H1 (cell line): Measurements from ENCODE around the gene DNAJC10. TPM values are rescaled to one million over a fixed set of nuclear protein-coding genes. Genes with fewer than 3 reads are reported as not detected.

ENCODE experiments used
- CTCF ChIA-PET: fragments of 300-600 bp; sonication (Branson Sonifier 250); formaldehyde crosslinking; loops from one replicate; lab custom pipeline; 2021; ENCODE audit not compliant: partially characterized antibody; lab: Charles Lee
- POLR2A ChIA-PET: fragments of 300-600 bp; sonication (Branson Sonifier 250); formaldehyde crosslinking; loops from one replicate; lab custom pipeline; 2021; ENCODE audit warnings: inconsistent platforms; ENCODE audit not compliant: partially characterized antibody; lab: Charles Lee
- DNase-seq, 2 experiments: peaks; one replicate each; pipeline versions ENCODE4 v3.0.0 to v3.0.0-alpha.2; 2010 to 2022; ENCODE audit warnings: low spot score in 2 of 2, low read depth in 1 of 2, mixed read lengths in 1 of 2
- FAIRE-seq: peaks from 2 replicates; lab custom pipeline; 2011; peaks lifted over from hg19 to GRCh38; lab: Jason Lieb, UNC
- H2AFZ ChIP-seq: 2 replicates; pipeline ENCODE4 v1.8.1; 2012; ENCODE audit warnings: low read length, inconsistent platforms
- H2AK5ac ChIP-seq: 2 replicates; pipeline ENCODE4 v1.6.1; 2013; ENCODE audit warnings: low read depth, low read length
- H2BK120ac ChIP-seq: replicated peaks from 2 replicates; pipeline ENCODE3; 2013; ENCODE audit warnings: low read depth, low read length, inconsistent platforms
- H2BK12ac ChIP-seq: 2 replicates; pipeline ENCODE4 v1.6.1; 2013; ENCODE audit warnings: low read depth, low read length
- H2BK15ac ChIP-seq: 2 replicates; pipeline ENCODE4 v1.6.1; 2013; ENCODE audit warnings: low read length
- H2BK20ac ChIP-seq: 2 replicates; pipeline ENCODE4 v1.6.1; 2013; ENCODE audit warnings: low read length
- H2BK5ac ChIP-seq: 2 replicates; pipeline ENCODE4 v1.6.1; 2013; ENCODE audit warnings: low read depth, low read length
- H3K14ac ChIP-seq: 2 replicates; pipeline ENCODE4 v1.6.1; 2013; ENCODE audit warnings: inconsistent platforms; ENCODE audit not compliant: insufficient read length
- H3K18ac ChIP-seq: 2 replicates; pipeline ENCODE4 v1.6.1; 2013; ENCODE audit warnings: low read length; ENCODE audit errors: extremely low read depth
- H3K23ac ChIP-seq: 2 replicates; pipeline ENCODE4 v1.6.1; 2013; ENCODE audit warnings: inconsistent platforms; ENCODE audit not compliant: insufficient read length
- H3K23me2 ChIP-seq: 2 replicates; pipeline ENCODE4 v1.6.1; 2013; ENCODE audit warnings: low read depth, low read length
- H3K27ac ChIP-seq: 2 replicates; pipeline ENCODE4 v1.6.1; 2011; ENCODE audit warnings: low read depth, low read length, inconsistent platforms
- H3K27me3 ChIP-seq, 4 experiments: replicated peaks in 1 of 4; 1 replicate in 1 of 4; 2 replicates in 3 of 4; pipeline versions ENCODE4 v1.6.1 to v1.8.1; 2011 to 2013; ENCODE audit warnings: low read length in 3 of 4, mild to moderate bottlenecking in 3 of 4, inconsistent platforms in 2 of 4, mixed read lengths in 2 of 4, moderate library complexity in 1 of 4; ENCODE audit not compliant: control insufficient read depth in 3 of 4, insufficient read depth in 3 of 4; ENCODE audit errors: extremely low read depth in 1 of 4
- H3K36me3 ChIP-seq, 4 experiments: 2 replicates each; pipeline versions ENCODE4 v1.6.1 to v1.8.1; 2011 to 2013; ENCODE audit warnings: mild to moderate bottlenecking in 4 of 4, low read length in 3 of 4, moderate library complexity in 2 of 4, control low read depth in 1 of 4, inconsistent platforms in 1 of 4; ENCODE audit not compliant: insufficient read depth in 4 of 4, control insufficient read depth in 2 of 4
- H3K4ac ChIP-seq: replicated peaks from 2 replicates; pipeline ENCODE3; 2013; ENCODE audit warnings: low read length, low read depth, mixed read lengths, inconsistent platforms; ENCODE audit not compliant: insufficient read length
- H3K4me1 ChIP-seq, 4 experiments: replicated peaks in 1 of 4; 1 replicate in 1 of 4; 2 replicates in 3 of 4; pipeline versions ENCODE4 v1.6.1 to v1.8.1; 2011 to 2013; ENCODE audit warnings: low read length in 3 of 4, inconsistent platforms in 2 of 4, mixed read lengths in 1 of 4; ENCODE audit not compliant: insufficient read depth in 4 of 4, control insufficient read depth in 3 of 4
- H3K4me2 ChIP-seq, 2 experiments: 2 replicates each; pipeline versions ENCODE4 v1.6.1 to v1.8.1; 2011 to 2013; ENCODE audit warnings: low read depth in 2 of 2, low read length in 2 of 2, control low read depth in 1 of 2, inconsistent platforms in 1 of 2, mild to moderate bottlenecking in 1 of 2; ENCODE audit not compliant: insufficient read depth in 1 of 2
- H3K4me3 ChIP-seq, 4 experiments: fragments of 200-600, 300-600 bp in 1 of 4; sonication (generic), shearing (Covaris generic), sonication (Bioruptor Twin) in 1 of 4; 2 replicates each; pipeline versions ENCODE4 v1.5.1 to v1.8.1; 2011 to 2016; ENCODE audit warnings: low read length in 4 of 4, low read depth in 3 of 4, control low read depth in 2 of 4, inconsistent platforms in 2 of 4, mild to moderate bottlenecking in 2 of 4, mixed read lengths in 1 of 4, moderate library complexity in 1 of 4; ENCODE audit not compliant: insufficient read depth in 2 of 4; ENCODE audit errors: extremely low read depth in 1 of 4
- H3K56ac ChIP-seq: replicated peaks from 2 replicates; pipeline ENCODE3; 2013; ENCODE audit warnings: low read depth, mild to moderate bottlenecking, mixed read lengths, low read length, inconsistent platforms; ENCODE audit not compliant: insufficient read length
- H3K79me1 ChIP-seq: 2 replicates; pipeline ENCODE4 v1.6.1; 2013; ENCODE audit warnings: low read depth, low read length, control low read depth
- H3K79me2 ChIP-seq, 2 experiments: 2 replicates each; pipeline versions ENCODE4 v1.6.1 to v1.8.1; 2012 to 2013; ENCODE audit warnings: low read length in 2 of 2, mild to moderate bottlenecking in 2 of 2, inconsistent platforms in 1 of 2; ENCODE audit not compliant: insufficient read depth in 2 of 2, control insufficient read depth in 1 of 2
- H3K9ac ChIP-seq, 4 experiments: replicated peaks in 1 of 4; 1 replicate in 1 of 4; 2 replicates in 3 of 4; pipeline versions ENCODE4 v1.6.1 to v1.8.1; 2011 to 2013; ENCODE audit warnings: low read depth in 3 of 4, low read length in 3 of 4, control low read depth in 2 of 4, mild to moderate bottlenecking in 2 of 4, moderate library complexity in 2 of 4, inconsistent platforms in 1 of 4; ENCODE audit errors: extremely low read depth in 1 of 4
- H3K9me3 ChIP-seq, 2 experiments: 2 replicates each; pipeline versions ENCODE4 v1.6.1 to v1.8.1; 2012 to 2013; ENCODE audit warnings: mild to moderate bottlenecking in 2 of 2, moderate library complexity in 2 of 2, control low read depth in 1 of 2, inconsistent platforms in 1 of 2, low read depth in 1 of 2, low read length in 1 of 2, mixed read lengths in 1 of 2; ENCODE audit not compliant: insufficient read depth in 2 of 2
- H4K20me1 ChIP-seq, 2 experiments: replicated peaks in 1 of 2; 2 replicates each; pipeline versions ENCODE3 to v1.8.1; 2011 to 2013; ENCODE audit warnings: inconsistent platforms in 2 of 2, low read length in 2 of 2, mild to moderate bottlenecking in 1 of 2; ENCODE audit not compliant: insufficient read depth in 2 of 2, control insufficient read depth in 1 of 2
- H4K5ac ChIP-seq: 2 replicates; pipeline ENCODE4 v1.6.1; 2013; ENCODE audit warnings: low read length, low read depth, mixed read lengths, inconsistent platforms; ENCODE audit not compliant: insufficient read length
- H4K8ac ChIP-seq: 2 replicates; pipeline ENCODE4 v1.8.0; 2013; ENCODE audit warnings: mild to moderate bottlenecking, moderate library complexity, low read length, inconsistent platforms; ENCODE audit not compliant: insufficient read depth; ENCODE audit errors: extremely low read depth
- H4K91ac ChIP-seq: replicated peaks from 2 replicates; pipeline ENCODE3; 2013; ENCODE audit warnings: low read length, mixed read lengths, inconsistent platforms; ENCODE audit not compliant: insufficient read length
- CBX5 ChIP-seq: fragments of 300-800, 300-1000 bp; sonication (generic); IDR thresholded peaks from 2 replicates; pipeline ENCODE4 v1.7.1; 2016; ENCODE audit warnings: antibody characterized with exemption, low read length, low read depth
- CREB1 ChIP-seq: IDR thresholded peaks from 2 replicates; pipeline ENCODE4 v1.6.1; 2012; ENCODE audit warnings: inconsistent platforms
- CTBP2 ChIP-seq: IDR thresholded peaks from 2 replicates; pipeline ENCODE4 v1.7.0; 2011; ENCODE audit warnings: borderline replicate concordance, mild to moderate bottlenecking, moderate library complexity, mixed read lengths, low read length; ENCODE audit not compliant: insufficient read depth, insufficient read length
- GABPA ChIP-seq: IDR thresholded peaks from 2 replicates; pipeline ENCODE4 v1.6.1; 2011; ENCODE audit warnings: mild to moderate bottlenecking, low read length, moderate library complexity, borderline replicate concordance; ENCODE audit not compliant: insufficient read depth
- NANOG ChIP-seq: IDR thresholded peaks from 2 replicates; pipeline ENCODE4 v1.6.1; 2011; ENCODE audit warnings: low read length, low read depth, mild to moderate bottlenecking, inconsistent platforms; ENCODE audit not compliant: insufficient read depth, poor library complexity, severe bottlenecking
- RBBP5 ChIP-seq: IDR thresholded peaks from 2 replicates; pipeline ENCODE4 v1.7.1; 2012; ENCODE audit warnings: low read depth, mild to moderate bottlenecking, inconsistent platforms, low read length, moderate library complexity, borderline replicate concordance
- RFX5 ChIP-seq: IDR thresholded peaks from 2 replicates; pipeline ENCODE4 v1.6.1; 2011; ENCODE audit warnings: low read depth, low read length, improper control_type of control experiment, borderline replicate concordance
- RXRA ChIP-seq: IDR thresholded peaks from 2 replicates; pipeline ENCODE4 v1.6.1; 2011; ENCODE audit warnings: low read depth, mild to moderate bottlenecking, low read length, moderate library complexity; ENCODE audit not compliant: insufficient read depth
- SAP30 ChIP-seq: fragments of 300-600 bp; sonication (generic); IDR thresholded peaks from 2 replicates; pipeline ENCODE4 v1.7.1; 2012; ENCODE audit warnings: low read length, moderate library complexity, mild to moderate bottlenecking, inconsistent platforms; ENCODE audit not compliant: insufficient read depth, insufficient replicate concordance
- SIX5 ChIP-seq: IDR thresholded peaks from 2 replicates; pipeline ENCODE4 v1.6.1; 2011; ENCODE audit warnings: mild to moderate bottlenecking, low read depth, low read length
- SRF ChIP-seq: IDR thresholded peaks from 2 replicates; pipeline ENCODE4 v1.6.1; 2011; ENCODE audit warnings: mild to moderate bottlenecking, low read depth, low read length, moderate library complexity
- WGBS, 2 experiments: shearing (Covaris generic) in 1 of 2; methylation state at CpG; one replicate each; pipeline versions ENCODE4 v1.1.6 to v1.1.7; 2013 to 2015; ENCODE audit warnings: low lambda C conversion rate in 2 of 2, mixed read lengths in 2 of 2, inconsistent platforms in 1 of 2, low coverage in 1 of 2, missing lambda C conversion rate in 1 of 2; ENCODE audit not compliant: insufficient replicate concordance in 2 of 2, insufficient coverage in 1 of 2, insufficient read length in 1 of 2; ENCODE audit errors: extremely low coverage in 1 of 2, missing lambda C conversion rate in 1 of 2; 5-methylcytosine and 5-hydroxymethylcytosine counted together
- polyA plus RNA-seq, 7 experiments: library from polyadenylated mRNA; depleted of rRNA in 3 of 7; stranded (reverse) in 5 of 7; unstranded in 2 of 7; fragments of >200 nt in 5 of 7; fragments of 200-250 nt in 2 of 7; gene quantifications; 1 replicate in 5 of 7; 2 replicates in 1 of 7; 4 replicates in 1 of 7; pipeline versions ENCODE4 v1.2.1 to v1.2.3, GENCODE V29; 2011 to 2013; ENCODE audit warnings: missing spikeins in 2 of 7, mixed read lengths in 2 of 7
- total RNA-seq: library from RNA; stranded (reverse); fragmentation: NEBNext Ultra II Directional; extraction: Animal tissue kit (Norgen Biotek cat#: 25700); gene quantifications from 2 replicates; pipeline ENCODE4 v1.2.1, GENCODE V29; 2021

DNAJC10 gene
- total and polyA plus RNA-seq, 2 of the 8 experiments (the other 6 are each of a cell fraction or from before 2014, with no cell fraction given), result 23.2 to 121 TPM

DNA sequence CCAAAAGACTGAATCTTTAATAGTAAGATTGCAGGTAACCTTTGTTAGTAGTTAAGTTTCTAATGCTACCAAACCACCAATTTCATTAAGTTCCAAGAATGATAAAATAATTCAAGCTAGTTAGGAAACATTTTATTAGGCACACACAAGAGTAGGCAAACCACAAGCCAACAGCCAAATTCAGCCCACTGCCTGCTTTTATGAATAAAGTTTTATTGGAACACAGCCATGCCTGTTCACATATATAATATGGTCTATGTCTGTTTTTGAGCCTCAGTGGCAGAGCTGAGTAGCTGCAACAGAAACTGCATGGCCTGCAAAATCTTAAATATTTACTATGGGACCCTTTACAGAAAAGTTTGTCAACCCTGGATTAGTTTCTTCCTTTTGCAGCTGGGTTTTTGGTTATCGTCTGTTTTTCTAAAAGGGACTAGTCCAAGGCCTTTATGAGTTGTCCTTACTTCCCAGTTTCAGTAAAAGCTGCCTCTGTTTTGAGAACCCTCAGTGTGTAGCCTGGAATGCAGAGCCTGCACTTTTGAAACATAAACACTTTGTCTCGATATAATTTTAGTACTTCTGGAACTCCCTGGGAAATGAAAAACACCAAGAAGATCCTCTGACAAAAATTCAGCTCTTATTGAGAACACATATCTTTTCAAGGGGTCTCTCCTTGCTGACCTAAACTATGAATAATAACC, 111.3 kb downstream of the DNAJC10 start:
- H3K14ac ChIP-seq, result no peak overlapping the region
- peak overlapping the region; percentile 94; the same call in 1 of the 2 replicates for H2AFZ ChIP-seq
- no peak for TF ChIP-seq SIX5
- TF ChIP-seq RXRA, result no peak
- no peak for TF ChIP-seq SAP30
- TF ChIP-seq GABPA, result no peak
- no peak for TF ChIP-seq RBBP5
- TF ChIP-seq NANOG, result no peak
- TF ChIP-seq RFX5, result no peak
- TF ChIP-seq CREB1, result no peak
- TF ChIP-seq CBX5, result no peak
- TF ChIP-seq CTBP2, result no peak
- TF ChIP-seq SRF, result no peak
- H2BK20ac ChIP-seq, result no peak overlapping the region
- no peak for FAIRE-seq
- no peaks in the 10 kb centered on the region; a peak in 1 of 8 replicates for H3K36me3 ChIP-seq
- H4K20me1 ChIP-seq, result no peaks in the 10 kb centered on the region
- H4K8ac ChIP-seq, result no peak overlapping the region
- no peak overlapping the region for H4K91ac ChIP-seq
- H3K27ac ChIP-seq, result no peak overlapping the region
- H3K4me3 ChIP-seq, result no peak overlapping the region
- no peak overlapping the region for H2BK12ac ChIP-seq
- H3K79me1 ChIP-seq, result no peaks in the 10 kb centered on the region
- 84% methylated on average over 2 of the region's 2 CpGs; no CpG with 5 or more reads in 1 of the 2 experiments for WGBS, 2 experiments
- H3K27me3 ChIP-seq, result no peaks in the 10 kb centered on the region
- no peaks in the 10 kb centered on the region for H3K9me3 ChIP-seq
- H3K23me2 ChIP-seq, result no peaks in the 10 kb centered on the region
- H3K79me2 ChIP-seq, result no peaks in the 10 kb centered on the region
- H2AK5ac ChIP-seq, result no peak overlapping the region
- H2BK120ac ChIP-seq, result no peak overlapping the region
- H3K4ac ChIP-seq, result no peak overlapping the region
- no peak overlapping the region for H4K5ac ChIP-seq
- H3K18ac ChIP-seq, result no peak overlapping the region
- DNase-seq, result no peak
- H2BK15ac ChIP-seq, result no peak overlapping the region
- H3K56ac ChIP-seq, result no peak overlapping the region
- no peak overlapping the region for H2BK5ac ChIP-seq
- no peak overlapping the region for H3K23ac ChIP-seq
- H3K9ac ChIP-seq, result no peak overlapping the region
- H3K4me2 ChIP-seq, result no peak overlapping the region
- H3K4me1 ChIP-seq, result peaks cover 0 to 10% (median 2%) of the 10 kb centered on the region in 4 experiments; a peak in 2 of 7 replicates
- ChIA-PET CTCF (interaction anchor here (0.6 to 1.4 kb wide), 7 partner anchors 12 to 1624 kb away, joined by 3 to 5 read pairs (median 4); no protein-coding TSS in a partner anchor), POLR2A (interaction anchor here (2.3 kb wide), 1 partner anchor 8 kb away, joined by 5 read pairs; no protein-coding TSS in a partner anchor)
